PFSK-1 (cell line): ENCODE results near the gene LRMDA.

Source experiments
- POLR2AphosphoS5 ChIP-seq: IDR thresholded peaks from 2 replicates; pipeline ENCODE4 v1.6.1; 2012; ENCODE audit warnings: low read depth, mild to moderate bottlenecking, control low read depth, low read length, moderate library complexity
- SIN3A ChIP-seq: IDR thresholded peaks from 2 replicates; pipeline ENCODE4 v1.6.1; 2012; ENCODE audit warnings: mild to moderate bottlenecking, low read length, moderate library complexity, borderline replicate concordance; ENCODE audit not compliant: insufficient read depth
- TAF1 ChIP-seq: IDR thresholded peaks from 2 replicates; pipeline ENCODE4 v1.6.1; 2012; ENCODE audit warnings: low read length, control low read depth, borderline replicate concordance; ENCODE audit not compliant: insufficient read depth
- TF ChIP-seq, protein P1 (sequence below), 2 experiments: IDR thresholded peaks; 2 replicates each; pipeline versions ENCODE4 v1.6.1 to v1.8.0; 2011 to 2012; ENCODE audit warnings: low read depth in 2 of 2, low read length in 2 of 2, control low read depth in 1 of 2, inconsistent platforms in 1 of 2, mild to moderate bottlenecking in 1 of 2, moderate library complexity in 1 of 2; ENCODE audit not compliant: insufficient read depth in 1 of 2

DNA sequence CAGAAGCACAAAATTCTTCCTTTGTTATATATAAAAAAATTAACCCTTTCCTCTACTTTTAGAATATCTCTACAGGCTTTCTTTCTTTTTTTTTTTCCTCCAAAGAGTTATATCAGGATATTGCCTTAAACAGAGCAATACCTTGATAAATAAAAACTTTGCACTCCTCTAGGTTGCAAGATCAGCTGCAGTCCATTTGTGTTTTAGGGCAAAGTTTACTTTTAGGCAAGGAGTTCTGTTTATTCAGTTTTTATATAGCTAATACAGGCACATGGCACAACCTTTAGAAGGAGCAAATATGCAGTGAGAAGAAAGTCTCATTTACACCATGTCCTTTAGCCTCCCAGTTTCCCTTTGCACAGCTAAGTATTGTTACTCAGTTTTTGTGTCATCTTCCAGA is 10.3 kb downstream of the LRMDA start:
- TF ChIP-seq POLR2AphosphoS5 (no peak), TAF1 (no peak), SIN3A (no peak)
- TF ChIP-seq, protein P1, sequence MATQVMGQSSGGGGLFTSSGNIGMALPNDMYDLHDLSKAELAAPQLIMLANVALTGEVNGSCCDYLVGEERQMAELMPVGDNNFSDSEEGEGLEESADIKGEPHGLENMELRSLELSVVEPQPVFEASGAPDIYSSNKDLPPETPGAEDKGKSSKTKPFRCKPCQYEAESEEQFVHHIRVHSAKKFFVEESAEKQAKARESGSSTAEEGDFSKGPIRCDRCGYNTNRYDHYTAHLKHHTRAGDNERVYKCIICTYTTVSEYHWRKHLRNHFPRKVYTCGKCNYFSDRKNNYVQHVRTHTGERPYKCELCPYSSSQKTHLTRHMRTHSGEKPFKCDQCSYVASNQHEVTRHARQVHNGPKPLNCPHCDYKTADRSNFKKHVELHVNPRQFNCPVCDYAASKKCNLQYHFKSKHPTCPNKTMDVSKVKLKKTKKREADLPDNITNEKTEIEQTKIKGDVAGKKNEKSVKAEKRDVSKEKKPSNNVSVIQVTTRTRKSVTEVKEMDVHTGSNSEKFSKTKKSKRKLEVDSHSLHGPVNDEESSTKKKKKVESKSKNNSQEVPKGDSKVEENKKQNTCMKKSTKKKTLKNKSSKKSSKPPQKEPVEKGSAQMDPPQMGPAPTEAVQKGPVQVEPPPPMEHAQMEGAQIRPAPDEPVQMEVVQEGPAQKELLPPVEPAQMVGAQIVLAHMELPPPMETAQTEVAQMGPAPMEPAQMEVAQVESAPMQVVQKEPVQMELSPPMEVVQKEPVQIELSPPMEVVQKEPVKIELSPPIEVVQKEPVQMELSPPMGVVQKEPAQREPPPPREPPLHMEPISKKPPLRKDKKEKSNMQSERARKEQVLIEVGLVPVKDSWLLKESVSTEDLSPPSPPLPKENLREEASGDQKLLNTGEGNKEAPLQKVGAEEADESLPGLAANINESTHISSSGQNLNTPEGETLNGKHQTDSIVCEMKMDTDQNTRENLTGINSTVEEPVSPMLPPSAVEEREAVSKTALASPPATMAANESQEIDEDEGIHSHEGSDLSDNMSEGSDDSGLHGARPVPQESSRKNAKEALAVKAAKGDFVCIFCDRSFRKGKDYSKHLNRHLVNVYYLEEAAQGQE (IDR thresholded peaks at IDR 0.05; ENCODE audit: insufficient read depth in 1 of 2, low read depth in 2 of 2, low read length in 2 of 2): no peak
